ELR (cell line): ENCODE measurements around the gene ENGASE.

Experiments
- DNase-seq: peaks from one replicate; pipeline ENCODE4 v3.0.0-alpha.2; 2015; ENCODE audit warnings: low read depth

The ENGASE gene

GRCh38 chr17:79038545-79039135 lies 36.0 kb upstream of the ENGASE start:
- peak; percentile 93 for DNase-seq

GRCh38 chr17:79039171-79039570 lies 35.5 kb upstream of the ENGASE start:
- DNase-seq: no peak

GRCh38 chr17:79039886-79040285 lies 34.7 kb upstream of the ENGASE start:
- no peak for DNase-seq

- no peak for DNase-seq
Observed at GRCh38 chr17:79041041-79041570, 33.5 kb upstream of the ENGASE start.

GRCh38 chr17:79041723-79042420 lies 32.8 kb upstream of the ENGASE start:
- DNase-seq: peak; percentile 77

GRCh38 chr17:79042421-79043190 lies 32.0 kb upstream of the ENGASE start:
- peak; percentile 74 for DNase-seq

- DNase-seq: no peak
Observed at GRCh38 chr17:79043191-79043930, 31.3 kb upstream of the ENGASE start.

GRCh38 chr17:79043931-79044320 lies 30.7 kb upstream of the ENGASE start:
- DNase-seq: no peak

- DNase-seq: no peak
Observed at GRCh38 chr17:79044462-79044861, 30.2 kb upstream of the ENGASE start.

- DNase-seq: no peak
Observed at GRCh38 chr17:79045001-79045729, 29.5 kb upstream of the ENGASE start.

GRCh38 chr17:79045842-79046196 lies 28.8 kb upstream of the ENGASE start:
- DNase-seq: peak; percentile 77

GRCh38 chr17:79046197-79046915 lies 28.3 kb upstream of the ENGASE start:
- no peak for DNase-seq

GRCh38 chr17:79046916-79047280 lies 27.7 kb upstream of the ENGASE start:
- no peak for DNase-seq

GRCh38 chr17:79047291-79047920 lies 27.2 kb upstream of the ENGASE start:
- no peak for DNase-seq

GRCh38 chr17:79047923-79048825 lies 26.4 kb upstream of the ENGASE start:
- no peak for DNase-seq

GRCh38 chr17:79048826-79049755 lies 25.5 kb upstream of the ENGASE start:
- DNase-seq: no peak

- no peak for DNase-seq
Observed at GRCh38 chr17:79049821-79050220, 24.8 kb upstream of the ENGASE start.

GRCh38 chr17:79050551-79050950 lies 24.1 kb upstream of the ENGASE start:
- no peak for DNase-seq
